K562 (cell line): ENCODE data around the gene CAMK2D. TPM values are rescaled to one million over a fixed set of nuclear protein-coding genes. Genes with fewer than 3 reads are reported as not detected.

Experiments
- ATAC-seq: fragments of 200-7000 bp; cut with Tn5 transposase; 3 replicates; pipeline ENCODE4 v1.9.1; 2020; ENCODE audit warnings: moderate library complexity
- BruUV-seq: library from RNA; stranded (reverse); fragments of 400-500 nt; replicated peaks from 2 replicates; lab custom pipeline; 2021; lab: Mats Ljungman, UMichigan
- CTCF ChIA-PET: fragments of 300-600 bp; formaldehyde crosslinking; extraction: SDS; loops from one replicate; lab custom pipeline; 2021; ENCODE audit warnings: low intra/inter-chr PET ratio; lab: Yijun Ruan, JAX
- POLR2A ChIA-PET: fragments of 300-600, 350-650 bp; sonication (Branson Sonifier 250); formaldehyde crosslinking; extraction: SDS; loops from one replicate; lab custom pipeline; 2021; ENCODE audit warnings: antibody characterized with exemption, inconsistent platforms; lab: Yijun Ruan, JAX
- DNase-seq, 4 experiments: peaks; one replicate each; pipeline versions ENCODE4 v3.0.0 to v3.0.0-alpha.2; 2011 to 2018; ENCODE audit warnings: low spot score in 3 of 4, mixed read lengths in 3 of 4; ENCODE audit errors: extremely low read depth in 1 of 4
- FAIRE-seq: peaks from 2 replicates; lab custom pipeline; 2011; peaks lifted over from hg19 to GRCh38; lab: Jason Lieb, UNC
- H2AFZ ChIP-seq: 2 replicates; pipeline ENCODE4 v1.6.0; 2011; ENCODE audit warnings: low read depth, low read length, control low read depth, inconsistent platforms
- H3K27ac ChIP-seq: fragments of 200-600 bp; 3 replicates; pipeline ENCODE4 v1.8.0; 2011; ENCODE audit warnings: low read depth, mild to moderate bottlenecking, control low read depth, inconsistent platforms, low read length, moderate library complexity, mixed read lengths; ENCODE audit errors: extremely low read depth
- H3K27me3 ChIP-seq, 2 experiments: fragments of 300-600 bp in 1 of 2; 2 replicates in 1 of 2; 3 replicates in 1 of 2; pipeline versions ENCODE4 v1.6.0 to v1.8.0; 2011; ENCODE audit warnings: inconsistent platforms in 2 of 2, low read length in 2 of 2, mild to moderate bottlenecking in 1 of 2, mixed read lengths in 1 of 2, moderate library complexity in 1 of 2; ENCODE audit not compliant: control insufficient read depth in 2 of 2, insufficient read depth in 2 of 2
- H3K36me3 ChIP-seq: fragments of 300-600 bp; 3 replicates; pipeline ENCODE4 v1.8.0; 2011; ENCODE audit warnings: mild to moderate bottlenecking, low read length, inconsistent platforms; ENCODE audit not compliant: control insufficient read depth, insufficient read depth
- H3K4me1 ChIP-seq, 2 experiments: fragments of 200-600 bp in 1 of 2; replicated peaks in 1 of 2; 2 replicates in 1 of 2; 3 replicates in 1 of 2; pipeline versions ENCODE4 v1.5.1 to v1.8.0; 2011; ENCODE audit warnings: inconsistent platforms in 2 of 2, low read length in 2 of 2, mild to moderate bottlenecking in 1 of 2, mixed read lengths in 1 of 2, moderate library complexity in 1 of 2; ENCODE audit not compliant: control insufficient read depth in 2 of 2, insufficient read depth in 2 of 2
- H3K4me2 ChIP-seq: 2 replicates; pipeline ENCODE4 v1.6.1; 2011; ENCODE audit warnings: low read length, control low read depth, inconsistent platforms, mixed read lengths; ENCODE audit not compliant: insufficient read depth
- H3K4me3 ChIP-seq: fragments of 200-600 bp; sonication (generic), shearing (Covaris generic); 2 replicates; pipeline ENCODE4 v1.5.1; 2016; ENCODE audit warnings: control low read depth, inconsistent platforms
- H3K79me2 ChIP-seq: fragments of 200-600 bp; 3 replicates; pipeline ENCODE4 v1.8.0; 2011; ENCODE audit warnings: low read length, inconsistent platforms; ENCODE audit not compliant: control insufficient read depth, insufficient read depth
- H3K9ac ChIP-seq, 2 experiments: 2 replicates each; pipeline versions ENCODE4 v1.6.0 to v1.6.1; 2011; ENCODE audit warnings: low read depth in 2 of 2, low read length in 2 of 2, control low read depth in 1 of 2, inconsistent platforms in 1 of 2, mild to moderate bottlenecking in 1 of 2, mixed read lengths in 1 of 2; ENCODE audit not compliant: insufficient read depth in 1 of 2
- H3K9me1 ChIP-seq: one replicate; pipeline ENCODE4 v1.6.0; 2011; ENCODE audit warnings: inconsistent platforms, mild to moderate bottlenecking, low read length, moderate library complexity; ENCODE audit not compliant: control insufficient read depth, insufficient read depth
- H3K9me3 ChIP-seq: replicated peaks from 2 replicates; pipeline ENCODE4 v1.5.1; 2011; ENCODE audit warnings: low read depth, low read length, inconsistent platforms; ENCODE audit not compliant: control insufficient read depth, insufficient read depth
- H4K20me1 ChIP-seq: replicated peaks from 2 replicates; pipeline ENCODE4 v1.6.1; 2011; ENCODE audit warnings: low read length, inconsistent platforms, mixed read lengths; ENCODE audit not compliant: control insufficient read depth, insufficient read depth
- BCL6 ChIP-seq: fragments of 250-450 bp; sonication (Bioruptor Pico); IDR thresholded peaks from 2 replicates; pipeline ENCODE4 v1.4.0; 2020
- BRD9 ChIP-seq: fragments of 450-650 bp; IDR thresholded peaks from 2 replicates; pipeline ENCODE4 v1.6.1; 2018; ENCODE audit warnings: low read depth; ENCODE audit not compliant: partially characterized antibody
- CEBPG ChIP-seq, 3 experiments: fragments of 200-800 bp in 1 of 3; sonication (Bioruptor generic) in 1 of 3; sonication (generic) in 1 of 3; formaldehyde crosslinking in 1 of 3; IDR thresholded peaks in 2 of 3; conservative IDR thresholded peaks in 1 of 3; 2 replicates each; pipeline versions ENCODE4 v1.6.1 to v1.8.0; 2016 to 2022; ENCODE audit warnings: missing compliant biosample characterization in 2 of 3, missing genetic modification characterization in 2 of 3, mild to moderate bottlenecking in 1 of 3, missing genetic modification reagents in 1 of 3
- FOXP1 ChIP-seq: sonication (generic); formaldehyde crosslinking; IDR thresholded peaks from 2 replicates; pipeline ENCODE4 v1.8.0; 2022; ENCODE audit warnings: mild to moderate bottlenecking, missing genetic modification reagents
- HNRNPH1 ChIP-seq: fragments of 200-400 bp; formaldehyde crosslinking; optimal IDR thresholded peaks from 2 replicates; pipeline ENCODE3; 2017; ENCODE audit warnings: low read depth, mild to moderate bottlenecking, low read length, moderate library complexity
- ILF3 ChIP-seq: fragments of 450-650 bp; IDR thresholded peaks from 2 replicates; pipeline ENCODE4 v1.6.1; 2018; ENCODE audit warnings: antibody characterized with exemption, mild to moderate bottlenecking, moderate library complexity, borderline replicate concordance
- KLF13 ChIP-seq: fragments of 450-650 bp; IDR thresholded peaks from 2 replicates; pipeline ENCODE4 v1.6.1; 2016; ENCODE audit warnings: missing genetic modification characterization, low read depth, mild to moderate bottlenecking, missing compliant biosample characterization, moderate library complexity, borderline replicate concordance
- NCOA1 ChIP-seq: fragments of 450-650 bp; IDR thresholded peaks from 2 replicates; pipeline ENCODE4 v1.6.1; 2016; ENCODE audit warnings: low read depth
- NUFIP1 ChIP-seq: fragments of 450-650 bp; IDR thresholded peaks from 2 replicates; pipeline ENCODE4 v1.6.1; 2018; ENCODE audit not compliant: partially characterized antibody
- SP1 ChIP-seq: sonication (generic); formaldehyde crosslinking; IDR thresholded peaks from 2 replicates; pipeline ENCODE4 v1.8.1; 2022; ENCODE audit warnings: mild to moderate bottlenecking, missing genetic modification reagents
- STAT5B ChIP-seq: fragments of 250-450 bp; sonication (Bioruptor Pico); IDR thresholded peaks from 2 replicates; pipeline ENCODE4 v1.8.0; 2021; ENCODE audit warnings: mild to moderate bottlenecking, inconsistent platforms
- TAF1 ChIP-seq: IDR thresholded peaks from 2 replicates; pipeline ENCODE4 v1.6.1; 2011; ENCODE audit warnings: mild to moderate bottlenecking, low read length, moderate library complexity; ENCODE audit not compliant: insufficient read depth, control insufficient read depth, severe bottlenecking; ENCODE audit errors: extremely low read depth
- ZNF140 ChIP-seq: fragments of 250-450 bp; sonication (Bioruptor Pico); IDR thresholded peaks from 2 replicates; pipeline ENCODE4 v1.8.0; 2021; ENCODE audit warnings: moderate library complexity, mild to moderate bottlenecking, inconsistent platforms
- ZNF79 ChIP-seq: fragments of 250-450 bp; sonication (Bioruptor Pico); IDR thresholded peaks from 2 replicates; pipeline ENCODE4 v1.4.0; 2020; ENCODE audit warnings: low read depth, mild to moderate bottlenecking, moderate library complexity
- WGBS: fragments of 100-300 bp; shearing (Covaris generic); methylation state at CpG from one replicate; pipeline ENCODE4 v1.1.6; 2016; ENCODE audit warnings: low coverage, mixed read lengths; ENCODE audit not compliant: insufficient coverage; ENCODE audit errors: missing lambda C conversion rate; 5-methylcytosine and 5-hydroxymethylcytosine counted together
- in situ Hi-C: fragments of 300-500 bp; cut with MboI; formaldehyde crosslinking; loops from 4 replicates; pipeline ENCODE4 v1.15.0; 2018; ENCODE audit warnings: inconsistent platforms, mixed read lengths
- intact Hi-C: fragments of 100-400 bp; cut with micrococcal nuclease; formaldehyde crosslinking; loops from 2 replicates; pipeline ENCODE4 v1.14.2; 2022
- polyA plus RNA-seq, 8 experiments: library from polyadenylated mRNA; depleted of rRNA in 4 of 8; stranded (reverse) in 5 of 8; unstranded in 3 of 8; fragments of >200 nt; fragmentation: Nextera tagmentation in 2 of 8; fragmentation: Illumina TruSeq in 1 of 8; extraction: Ambion mirVana in 2 of 8; extraction: Trizol in 1 of 8; gene quantifications; 2 replicates each; pipeline versions ENCODE4 v1.2.1 to v1.2.3, GENCODE V29; 2011 to 2014; ENCODE audit warnings: inconsistent platforms in 1 of 8, missing spikeins in 1 of 8
- total RNA-seq, 7 experiments: library from RNA; depleted of rRNA in 6 of 7; stranded (reverse); fragments of >200 nt in 6 of 7; fragmentation: Illumina TruSeq in 2 of 7; extraction: Trizol in 2 of 7; gene quantifications; 2 replicates each; pipeline versions ENCODE4 v1.2.1 to v1.2.3, GENCODE V29; 2011 to 2021; ENCODE audit warnings: low replicate concordance in 1 of 7
- TF ChIP-seq, protein P1 (sequence below): fragments of 450-650 bp; IDR thresholded peaks from 2 replicates; pipeline ENCODE4 v1.6.1; 2016; ENCODE audit warnings: low read depth

CAMK2D gene
- total and polyA plus RNA-seq, 9 of the 15 experiments (the other 6 are each of a cell fraction or from before 2014, with no cell fraction given) = 0.01 to 0.33 (median 0.04) TPM; not detected in 2

DNA sequence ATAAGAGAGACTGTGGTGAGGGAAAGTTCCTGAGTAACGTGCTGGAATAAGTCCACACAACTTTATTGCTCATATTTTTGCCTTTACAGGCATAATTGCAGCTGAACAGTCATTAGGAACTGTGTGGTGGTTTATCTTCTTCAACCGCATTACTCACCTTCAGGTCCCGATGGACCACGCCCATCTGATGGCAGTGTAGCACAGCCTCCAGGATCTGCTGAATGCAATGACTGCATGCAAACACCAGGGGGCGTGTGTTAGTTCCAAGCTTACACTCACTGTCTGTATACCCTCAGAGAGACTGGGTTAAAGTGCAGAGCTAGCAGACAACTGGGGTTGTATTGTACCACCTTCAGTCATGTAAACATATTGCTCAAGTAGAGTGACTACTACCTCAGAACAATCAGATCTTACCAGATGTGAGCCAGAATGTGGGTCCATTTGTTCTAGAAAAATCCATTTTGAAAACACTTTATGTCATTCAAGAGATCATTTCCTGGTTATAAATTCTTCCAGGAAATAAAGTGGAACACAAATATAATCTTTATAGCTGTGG, 214.0 kb downstream of the CAMK2D start:
- peak; percentile 100 for ATAC-seq
- Histone ChIP-seq H3K4me1 (no peaks in the 10 kb centered on the region), H3K9me1 (no peaks in the 10 kb centered on the region), H3K4me3 (no peak overlapping the region), H3K9ac (no peak overlapping the region), H3K27me3 (no peaks in the 10 kb centered on the region), H2AFZ (no peak overlapping the region), H3K36me3 (no peaks in the 10 kb centered on the region), H3K4me2 (no peak overlapping the region), H3K9me3 (no peaks in the 10 kb centered on the region), H3K27ac (no peak overlapping the region), H3K79me2 (no peaks in the 10 kb centered on the region), H4K20me1 (no peaks in the 10 kb centered on the region)
- no TSS peak for BruUV-seq
- in situ Hi-C loops (no loop called here), intact Hi-C loops (loop anchor here (10.0 kb wide), 1 partner anchor 217 kb away; the partner anchor contains the start of gene CAMK2D)
- peak; percentile 98 for FAIRE-seq
- CTCF ChIA-PET = no interaction called here
- DNase-seq = peak; percentile 63 to 87 (median 71)
- POLR2A ChIA-PET = interaction anchor here (0.6 kb wide), 1 partner anchor 10 kb away, joined by 3 read pairs; no protein-coding TSS in a partner anchor
- under 1% methylated on average over 5 of the region's 5 CpGs for WGBS
- no peak for TF ChIP-seq ILF3
- no peak for TF ChIP-seq FOXP1 (CRISPR knock-in tag)
- no peak for TF ChIP-seq ZNF140
- no peak for TF ChIP-seq ZNF79 (CRISPR knock-in tag)
- TF ChIP-seq, protein P1, sequence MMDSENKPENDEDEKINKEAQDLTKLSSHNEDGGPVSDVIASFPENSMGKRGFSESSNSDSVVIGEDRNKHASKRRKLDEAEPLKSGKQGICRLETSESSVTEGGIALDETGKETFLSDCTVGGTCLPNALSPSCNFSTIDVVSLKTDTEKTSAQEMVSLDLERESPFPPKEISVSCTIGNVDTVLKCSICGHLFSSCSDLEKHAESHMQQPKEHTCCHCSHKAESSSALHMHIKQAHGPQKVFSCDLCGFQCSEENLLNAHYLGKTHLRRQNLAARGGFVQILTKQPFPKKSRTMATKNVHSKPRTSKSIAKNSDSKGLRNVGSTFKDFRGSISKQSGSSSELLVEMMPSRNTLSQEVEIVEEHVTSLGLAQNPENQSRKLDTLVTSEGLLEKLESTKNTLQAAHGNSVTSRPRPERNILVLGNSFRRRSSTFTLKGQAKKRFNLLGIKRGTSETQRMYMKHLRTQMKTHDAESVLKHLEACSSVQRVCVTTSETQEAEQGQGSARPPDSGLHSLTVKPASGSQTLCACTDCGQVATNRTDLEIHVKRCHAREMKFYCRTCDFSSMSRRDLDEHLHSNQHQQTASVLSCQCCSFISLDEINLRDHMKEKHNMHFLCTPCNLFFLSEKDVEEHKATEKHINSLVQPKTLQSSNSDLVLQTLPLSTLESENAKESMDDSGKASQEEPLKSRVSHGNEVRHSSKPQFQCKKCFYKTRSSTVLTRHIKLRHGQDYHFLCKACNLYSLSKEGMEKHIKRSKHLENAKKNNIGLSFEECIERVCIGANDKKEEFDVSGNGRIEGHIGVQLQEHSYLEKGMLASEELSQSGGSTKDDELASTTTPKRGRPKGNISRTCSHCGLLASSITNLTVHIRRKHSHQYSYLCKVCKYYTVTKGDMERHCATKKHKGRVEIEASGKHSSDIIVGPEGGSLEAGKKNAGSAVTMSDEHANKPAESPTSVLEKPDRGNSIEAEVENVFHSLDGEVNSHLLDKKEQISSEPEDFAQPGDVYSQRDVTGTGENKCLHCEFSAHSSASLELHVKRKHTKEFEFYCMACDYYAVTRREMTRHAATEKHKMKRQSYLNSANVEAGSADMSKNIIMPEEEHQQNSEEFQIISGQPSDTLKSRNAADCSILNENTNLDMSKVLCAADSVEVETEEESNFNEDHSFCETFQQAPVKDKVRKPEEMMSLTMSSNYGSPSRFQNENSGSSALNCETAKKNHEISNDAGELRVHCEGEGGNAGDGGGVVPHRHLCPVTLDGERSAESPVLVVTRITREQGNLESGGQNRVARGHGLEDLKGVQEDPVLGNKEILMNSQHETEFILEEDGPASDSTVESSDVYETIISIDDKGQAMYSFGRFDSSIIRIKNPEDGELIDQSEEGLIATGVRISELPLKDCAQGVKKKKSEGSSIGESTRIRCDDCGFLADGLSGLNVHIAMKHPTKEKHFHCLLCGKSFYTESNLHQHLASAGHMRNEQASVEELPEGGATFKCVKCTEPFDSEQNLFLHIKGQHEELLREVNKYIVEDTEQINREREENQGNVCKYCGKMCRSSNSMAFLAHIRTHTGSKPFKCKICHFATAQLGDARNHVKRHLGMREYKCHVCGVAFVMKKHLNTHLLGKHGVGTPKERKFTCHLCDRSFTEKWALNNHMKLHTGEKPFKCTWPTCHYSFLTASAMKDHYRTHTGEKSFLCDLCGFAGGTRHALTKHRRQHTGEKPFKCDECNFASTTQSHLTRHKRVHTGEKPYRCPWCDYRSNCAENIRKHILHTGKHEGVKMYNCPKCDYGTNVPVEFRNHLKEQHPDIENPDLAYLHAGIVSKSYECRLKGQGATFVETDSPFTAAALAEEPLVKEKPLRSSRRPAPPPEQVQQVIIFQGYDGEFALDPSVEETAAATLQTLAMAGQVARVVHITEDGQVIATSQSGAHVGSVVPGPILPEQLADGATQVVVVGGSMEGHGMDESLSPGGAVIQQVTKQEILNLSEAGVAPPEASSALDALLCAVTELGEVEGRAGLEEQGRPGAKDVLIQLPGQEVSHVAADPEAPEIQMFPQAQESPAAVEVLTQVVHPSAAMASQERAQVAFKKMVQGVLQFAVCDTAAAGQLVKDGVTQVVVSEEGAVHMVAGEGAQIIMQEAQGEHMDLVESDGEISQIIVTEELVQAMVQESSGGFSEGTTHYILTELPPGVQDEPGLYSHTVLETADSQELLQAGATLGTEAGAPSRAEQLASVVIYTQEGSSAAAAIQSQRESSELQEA = no peak
- peak; percentile 31; the same call in 1 of the 2 replicates for TF ChIP-seq SP1 (CRISPR knock-in tag)
- TF ChIP-seq KLF13 (tag) = peak; percentile 65; the same call in 1 of the 2 replicates
- TF ChIP-seq CEBPG (CRISPR knock-in tag; IDR thresholded peaks at IDR 0.05) = no peak
- TF ChIP-seq CEBPG (tag; conservative IDR thresholded peaks at IDR 0.05 in 1 of 2, IDR thresholded peaks at IDR 0.05 in 1 of 2) = no peak
- TF ChIP-seq NUFIP1 = no peak
- no peak for TF ChIP-seq HNRNPH1
- TF ChIP-seq STAT5B (CRISPR knock-in tag) = no peak
- no peak for TF ChIP-seq BRD9
- TF ChIP-seq TAF1 = no peak
- no peak for TF ChIP-seq NCOA1
- no peak for TF ChIP-seq BCL6 (CRISPR knock-in tag)
